SU-DHL-6 (cell line): ENCODE measurements around the gene CCDC134.

Experiments
- CTCF ChIP-seq: fragments of 200-600 bp; sonication (generic); IDR thresholded peaks from one replicate; pipeline ENCODE4 v1.5.1; 2017; ENCODE audit warnings: antibody characterized with exemption, mild to moderate bottlenecking, low read length, moderate library complexity; ENCODE audit not compliant: insufficient read depth, poor library complexity, severe bottlenecking
- EZH2phosphoT487 ChIP-seq: fragments of 200-600 bp; sonication (generic), shearing (Covaris generic); conservative IDR thresholded peaks from 2 replicates; pipeline ENCODE4 v1.6.1; 2018; ENCODE audit warnings: mild to moderate bottlenecking, antibody characterized with exemption, low read length, moderate library complexity, mixed read lengths

DNA sequence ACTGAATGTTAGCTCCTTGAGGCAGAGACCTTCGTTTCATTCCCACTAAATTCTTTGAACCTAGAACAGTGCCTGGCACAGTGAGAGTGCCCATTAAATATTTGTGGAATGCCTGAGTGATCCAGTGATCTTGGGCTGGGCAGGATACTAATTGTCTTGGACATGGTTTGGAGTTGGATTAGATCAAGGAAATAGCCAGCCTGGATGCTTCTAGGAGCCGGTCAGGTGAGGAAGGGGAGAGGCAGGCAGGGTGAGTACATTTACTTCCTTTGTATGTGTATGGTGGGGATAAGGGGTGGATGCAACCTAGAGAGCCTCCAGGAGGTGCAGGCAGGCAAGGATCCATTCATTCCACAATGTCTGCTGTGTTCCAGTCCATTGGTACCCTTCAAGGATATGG, 36.1 kb downstream of the CCDC134 start:
- no peak for TF ChIP-seq CTCF
- TF ChIP-seq EZH2phosphoT487: no peak
